Measurements from ENCODE around the gene HAO1. TPM values are rescaled to one million over a fixed set of nuclear protein-coding genes. Genes with fewer than 3 reads are reported as not detected.

Gene HAO1
- total and polyA plus RNA-seq, 2 experiments from 2014 or later = 1.7 to 2.7 TPM

Small RNA genes lying within 50 kb of the gene (small RNA-seq; reads per million reads assigned to genes)
- gene AL021879.1 = not detected

Other genes with a start within 250 kb of the HAO1 start
- gene TMX4, start 79.3 kb upstream of the HAO1 start, total RNA-seq = 25.7 and 27.5 TPM in 2 replicates
- 50.5 and 55.2 TPM in 2 replicates for gene TMX4, start 79.3 kb upstream of the HAO1 start, polyA plus RNA-seq
- 12.4 and 20.5 TPM in 2 replicates for gene PLCB1, start 191.8 kb upstream of the HAO1 start, total RNA-seq
- 6.7 and 7.2 TPM in 2 replicates for gene PLCB1, start 191.8 kb upstream of the HAO1 start, polyA plus RNA-seq